Kasumi-1 (cell line): Measurements from ENCODE around the gene MAN1A1.
"Not testable (repeated sequence)": the region's sequence is repeated elsewhere in the genome, so short reads cannot be mapped to it uniquely, and the experiment has no call there.

ENCODE experiments used
- DNase-seq, 2 experiments: peaks; one replicate each; lab custom pipeline; 2025; lab: John Stamatoyannopoulos, UW

Gene MAN1A1

DNA sequence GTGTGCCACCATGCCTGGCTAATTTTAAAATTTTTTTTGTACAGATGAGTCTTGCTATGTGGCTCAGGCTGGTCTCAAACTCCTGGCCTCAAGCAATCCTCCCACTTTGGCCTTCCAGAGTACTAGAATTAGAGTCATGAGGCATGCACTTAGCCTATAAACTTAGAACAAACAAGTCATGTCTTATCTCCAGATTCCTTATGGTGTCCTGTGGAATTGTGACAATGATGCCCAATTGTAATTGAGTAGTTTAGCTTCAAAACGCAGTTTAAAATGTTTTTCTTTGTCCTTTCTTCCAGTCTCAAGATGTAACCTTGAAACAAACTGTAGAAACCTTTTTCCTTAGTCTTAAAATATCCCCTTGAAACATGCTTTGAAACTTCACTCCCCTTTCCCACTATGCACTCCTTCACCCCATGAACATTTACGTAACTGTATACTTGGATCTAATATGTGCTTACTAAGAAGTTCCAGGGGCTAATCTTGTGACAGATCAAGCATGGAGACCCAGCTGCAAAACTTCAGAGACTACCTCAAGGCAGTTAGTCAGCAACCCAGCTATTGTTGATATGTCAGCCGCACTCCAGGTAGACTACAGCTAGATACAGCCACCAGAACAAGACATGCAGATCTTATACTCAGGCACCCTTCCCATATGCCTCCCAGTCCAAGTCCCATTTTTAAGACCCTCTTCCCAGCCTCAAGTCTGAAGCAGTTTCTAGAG is 46.2 kb downstream of the MAN1A1 start:
- DNase-seq = no peak

DNA sequence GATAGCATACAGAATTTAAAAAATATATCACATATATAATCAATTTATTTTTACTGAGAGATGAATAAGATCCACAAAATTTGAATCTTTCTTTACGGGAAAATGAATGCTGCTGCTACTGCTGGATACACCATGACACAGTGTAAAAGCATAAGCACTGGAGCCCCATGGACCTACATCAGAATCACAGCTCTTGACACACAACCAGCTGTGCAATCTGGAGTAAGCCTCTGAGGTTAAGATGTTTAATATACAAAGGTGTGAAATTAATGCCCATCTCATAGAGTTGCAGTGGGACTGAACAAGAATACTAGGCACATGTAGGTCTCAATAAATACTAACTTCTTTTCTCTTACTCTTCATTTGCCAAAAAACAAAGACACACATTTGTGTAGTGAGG is 48.1 kb downstream of the MAN1A1 start:
- no peak for DNase-seq

DNA sequence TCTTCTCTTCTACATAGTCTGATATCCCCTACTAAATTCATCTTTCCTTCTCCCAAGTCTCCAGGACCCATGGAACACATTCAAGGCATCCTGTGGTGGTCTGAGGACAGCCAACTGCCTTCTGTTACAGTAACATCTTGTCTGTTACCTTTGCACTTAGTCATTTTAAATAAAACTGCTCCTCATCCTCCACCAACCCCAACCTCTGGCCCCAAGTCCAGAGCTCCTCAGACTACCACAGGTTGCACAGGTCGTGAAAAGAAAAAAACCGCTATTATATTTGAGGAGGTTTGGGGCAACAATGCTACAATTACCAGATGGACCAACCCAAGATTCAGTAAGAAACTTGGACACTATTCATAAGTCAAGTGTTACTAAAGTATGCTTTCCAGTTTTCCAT is 49.9 kb downstream of the MAN1A1 start:
- DNase-seq = no peak

DNA sequence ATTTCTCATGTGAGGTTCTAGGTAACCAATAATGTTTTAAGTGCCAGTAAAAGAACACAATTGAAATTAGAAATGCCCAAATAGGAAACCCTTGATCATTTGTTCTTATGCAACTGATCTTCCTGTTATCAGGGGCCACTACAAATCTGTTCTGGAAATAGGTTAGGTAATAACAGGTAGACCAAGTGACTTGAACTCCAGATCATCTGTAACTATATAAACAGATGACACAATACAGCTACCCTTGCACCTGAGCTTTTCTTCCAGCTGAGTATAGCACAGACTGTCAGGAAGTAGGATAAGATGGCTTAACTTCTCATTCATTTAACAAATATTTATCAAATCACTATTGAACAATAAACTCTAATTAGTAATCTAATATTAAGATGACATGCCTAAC is 52.5 kb downstream of the MAN1A1 start:
- DNase-seq = no peak

DNA sequence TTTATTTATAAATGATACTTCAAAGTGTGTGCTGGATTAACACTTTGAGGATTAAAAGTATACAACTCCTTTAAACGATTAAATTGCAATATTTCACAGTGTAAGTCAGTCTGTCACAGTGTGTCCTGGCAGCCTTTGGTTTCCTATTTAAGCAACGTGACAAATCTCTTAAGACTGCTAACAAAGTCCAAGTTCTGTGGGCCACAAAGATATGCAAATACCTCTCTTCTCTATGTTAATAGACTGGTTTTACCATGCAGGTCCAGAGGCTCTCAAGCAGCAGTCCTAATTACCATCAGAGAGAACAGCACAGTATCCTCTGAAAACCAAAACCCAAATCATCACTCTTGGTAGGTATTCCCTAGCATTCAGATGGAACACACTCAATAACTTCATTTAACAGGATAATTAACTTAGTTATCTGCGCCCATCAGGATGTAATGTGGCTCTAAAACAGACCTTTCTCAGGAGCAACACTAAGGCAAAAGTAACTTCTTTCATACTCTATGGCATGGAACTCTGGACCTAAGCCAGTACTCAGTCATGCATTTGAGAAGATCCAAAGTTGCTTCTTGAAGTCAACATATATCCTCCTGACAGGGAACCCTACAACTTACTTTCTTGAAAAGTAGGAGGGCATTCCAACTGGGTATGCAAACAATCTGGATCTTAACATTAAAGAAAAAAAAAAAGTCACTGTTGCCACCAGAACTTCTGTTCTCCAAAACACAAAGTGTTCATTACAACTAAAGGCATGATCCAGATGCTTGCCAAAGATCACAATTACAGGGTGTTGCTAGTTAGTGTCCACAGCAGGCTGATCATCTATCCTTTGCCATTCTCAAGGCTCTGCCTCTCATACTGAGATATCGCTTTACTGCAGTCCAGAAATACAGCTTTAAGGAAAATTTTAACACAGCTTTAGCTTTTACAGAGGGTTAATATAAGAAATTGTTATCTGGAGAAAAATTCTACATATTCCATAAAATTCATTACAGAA is 53.2 kb downstream of the MAN1A1 start:
- no peak for DNase-seq

DNA sequence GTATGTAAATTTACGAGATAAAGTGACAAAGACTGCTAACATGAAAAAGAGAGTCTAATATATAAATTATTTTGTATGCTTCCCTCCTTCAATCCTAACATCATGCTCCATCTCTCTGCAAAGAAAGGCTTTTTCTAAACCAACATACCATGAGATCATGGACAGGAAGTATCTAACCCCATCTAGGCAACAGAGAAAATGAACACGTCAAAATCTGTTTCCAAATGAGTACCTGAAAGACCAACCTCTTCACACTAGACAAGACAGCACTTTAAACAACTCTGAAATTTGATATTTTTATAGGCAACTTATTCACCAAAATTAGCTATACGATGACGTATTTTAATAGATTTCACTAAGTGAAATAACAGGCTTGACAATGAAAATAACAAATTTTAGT is 54.6 kb downstream of the MAN1A1 start:
- DNase-seq = no peak

DNA sequence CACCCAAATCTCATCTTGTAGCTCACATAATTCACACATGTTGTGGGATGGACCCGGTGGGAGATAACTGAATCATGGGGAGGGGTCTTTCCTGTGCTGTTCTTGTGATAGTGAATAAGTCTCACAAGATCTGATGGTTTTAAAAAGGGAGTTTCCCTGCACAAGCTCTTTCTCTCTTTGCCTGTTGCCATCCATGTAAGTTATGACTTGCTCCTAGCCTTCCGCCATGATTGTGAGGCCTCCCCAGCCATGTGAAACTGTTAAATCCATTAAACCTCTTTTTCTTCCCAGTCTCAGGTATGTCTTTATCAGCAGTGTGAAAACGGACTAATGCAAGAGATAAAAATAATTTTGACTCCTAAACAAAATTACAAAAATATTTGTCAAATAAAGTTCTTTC is 58.5 kb downstream of the MAN1A1 start:
- DNase-seq = not testable (repeated sequence)

DNA sequence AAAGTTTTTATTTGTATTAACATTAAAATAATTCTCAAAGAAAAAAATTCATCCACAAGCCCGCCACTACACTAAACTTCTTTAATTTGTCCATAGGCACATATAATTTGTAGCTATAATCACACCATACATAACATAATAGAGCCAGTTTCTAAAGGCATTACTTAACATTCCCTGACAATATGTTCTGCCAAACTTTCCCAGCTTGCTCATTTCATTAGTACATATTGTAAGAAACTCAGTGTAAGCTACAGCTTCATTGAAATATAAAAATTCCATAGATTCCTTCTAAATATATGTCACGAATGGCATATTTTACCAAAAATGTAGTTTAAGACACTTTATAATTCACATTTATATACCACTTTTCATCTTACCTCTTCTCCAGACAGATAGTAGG is 59.3 kb downstream of the MAN1A1 start:
- no peak for DNase-seq

DNA sequence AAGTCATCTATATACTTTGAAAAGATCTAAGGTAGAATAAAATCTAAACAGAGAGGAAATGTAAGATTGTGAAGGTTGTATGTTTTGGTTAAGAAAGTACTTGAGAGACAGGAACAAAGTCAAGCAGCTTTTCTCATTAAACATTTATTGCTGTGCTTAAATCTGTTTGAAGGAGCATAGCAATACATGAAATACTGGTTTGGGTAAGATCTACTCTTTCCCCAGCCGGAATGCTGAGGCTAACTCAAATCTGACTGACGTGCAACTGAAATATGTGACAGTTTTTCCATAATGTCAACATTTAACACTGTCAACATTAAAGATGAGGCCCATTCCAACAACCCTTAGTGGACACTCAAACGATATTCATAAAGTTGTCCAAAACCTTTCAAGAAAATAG is 59.9 kb downstream of the MAN1A1 start:
- no peak for DNase-seq

DNA sequence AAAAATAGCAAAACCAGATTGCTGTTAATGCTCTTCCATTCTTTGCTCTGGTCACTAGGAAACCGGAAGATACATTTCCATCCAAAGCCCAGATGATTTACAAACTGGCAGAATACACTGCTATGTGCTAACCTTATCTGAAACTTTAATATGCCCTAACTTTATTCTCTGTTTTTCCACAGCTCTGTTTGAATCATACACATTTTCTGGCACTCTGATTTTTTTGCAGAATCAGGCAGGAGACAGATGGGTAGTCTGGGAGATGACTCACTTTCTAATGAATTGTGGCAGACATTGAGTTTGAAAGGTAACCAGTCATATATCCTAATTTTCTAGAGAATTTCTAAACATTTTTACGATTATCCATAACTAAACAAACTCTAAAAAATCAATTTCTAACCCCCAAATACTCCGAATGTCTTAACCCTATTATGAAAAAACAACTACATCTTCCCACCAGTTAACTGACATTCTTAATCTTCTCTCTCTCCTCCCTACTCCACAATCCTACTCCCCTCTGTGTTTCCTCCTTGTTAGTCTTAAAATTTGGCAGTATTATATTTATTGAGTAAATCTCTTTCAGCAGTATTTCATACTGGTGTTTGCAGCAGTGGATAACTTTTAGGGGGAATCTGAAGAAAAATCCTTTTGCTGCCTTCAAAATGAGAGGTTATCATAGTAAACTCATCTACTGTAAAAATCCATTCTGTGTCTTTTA is 63.5 kb downstream of the MAN1A1 start:
- no peak for DNase-seq

DNA sequence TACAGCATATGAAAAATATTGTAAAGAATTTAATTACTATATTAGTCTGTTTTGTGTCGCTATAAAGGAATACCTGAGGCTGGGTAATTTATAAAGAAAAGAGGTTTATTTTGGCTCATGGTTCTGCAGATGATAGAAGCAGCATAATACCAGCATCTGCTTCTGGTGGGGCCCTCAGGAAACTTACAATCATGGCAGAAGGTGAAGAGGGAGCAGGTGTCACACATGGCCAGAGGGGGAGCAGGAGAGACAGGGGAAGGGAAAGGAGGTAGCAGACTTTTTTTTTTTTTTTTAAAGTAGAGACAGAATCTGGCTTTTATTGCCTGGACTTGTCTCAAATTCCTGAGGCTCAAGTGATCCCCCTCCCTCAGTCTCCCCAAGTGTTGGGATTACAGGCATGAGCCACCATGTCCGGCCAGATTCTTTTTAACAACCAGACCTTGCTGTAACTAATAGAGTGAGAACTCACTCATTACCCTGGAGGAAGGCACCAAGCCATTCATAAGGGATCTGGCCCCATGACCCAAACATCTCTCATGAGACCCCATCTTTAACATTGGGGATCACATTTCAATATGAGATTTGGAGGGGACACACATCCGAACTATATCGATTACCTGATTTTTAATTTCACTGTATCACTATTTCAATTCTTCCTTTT is 64.6 kb downstream of the MAN1A1 start:
- peak; percentile 4 to 7 for DNase-seq

DNA sequence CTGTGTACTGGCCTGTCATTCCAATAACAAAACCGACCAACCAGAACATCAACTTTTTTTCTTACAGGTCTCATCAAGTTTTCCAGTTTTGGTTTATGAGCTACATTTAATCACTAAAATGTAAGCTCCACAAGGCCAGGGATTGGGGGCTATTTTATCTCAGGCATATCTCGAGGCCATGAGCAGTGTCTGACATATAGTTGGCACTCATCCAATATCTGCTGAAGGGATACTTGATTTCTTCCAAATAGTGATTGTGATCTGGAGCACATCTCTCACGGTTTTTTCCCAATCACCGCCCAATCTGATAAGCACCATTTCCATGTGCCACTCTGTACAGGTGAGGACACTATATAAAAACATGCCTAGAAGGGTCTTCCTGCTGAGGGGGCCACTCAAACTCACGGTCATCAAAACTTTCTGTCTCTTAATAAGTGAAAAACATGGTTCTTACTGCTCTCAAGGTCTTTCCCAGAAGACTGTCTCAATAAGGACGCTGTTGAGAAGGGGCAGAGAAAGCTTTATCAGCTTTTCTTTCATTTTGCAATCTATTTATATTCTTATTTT is 65.5 kb downstream of the MAN1A1 start:
- no peak for DNase-seq

DNA sequence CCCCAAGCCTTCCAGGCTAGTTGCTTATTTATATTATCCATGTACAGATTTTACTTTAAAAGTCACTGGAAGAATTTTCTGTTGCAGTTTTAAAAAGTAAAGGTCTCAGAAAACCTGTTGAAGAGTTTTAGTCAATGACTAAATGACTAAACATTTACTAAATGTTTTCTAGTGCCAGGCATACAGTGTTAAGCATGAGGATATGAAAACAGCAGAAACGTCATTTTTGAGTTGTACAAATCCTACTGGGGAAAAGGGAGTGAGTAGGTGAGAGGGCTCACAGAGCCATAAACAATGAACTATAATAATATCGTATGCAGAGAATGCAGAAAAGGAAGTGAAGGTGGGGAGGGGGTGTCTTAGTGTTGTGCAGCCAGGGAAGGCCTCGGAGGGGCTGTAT is 66.3 kb downstream of the MAN1A1 start:
- no peak for DNase-seq

DNA sequence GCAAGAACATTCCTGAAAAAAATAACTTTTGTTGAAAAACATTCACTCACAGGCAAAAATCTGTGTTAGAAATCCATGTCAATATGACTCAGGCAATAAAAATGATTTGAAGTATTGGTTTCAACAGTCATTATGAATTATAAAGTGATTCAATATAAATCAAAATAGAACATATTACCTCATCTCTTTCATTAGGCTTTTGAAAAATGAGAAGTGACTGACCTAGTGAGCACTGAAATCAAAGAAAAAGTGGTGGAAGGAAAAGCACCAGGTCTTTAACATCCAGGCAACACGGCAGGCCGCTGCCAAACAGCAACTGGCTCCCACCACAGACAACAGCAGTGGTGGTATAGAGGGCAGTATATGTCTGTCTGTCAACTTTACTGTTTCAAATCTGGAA is 68.9 kb downstream of the MAN1A1 start:
- no peak for DNase-seq

DNA sequence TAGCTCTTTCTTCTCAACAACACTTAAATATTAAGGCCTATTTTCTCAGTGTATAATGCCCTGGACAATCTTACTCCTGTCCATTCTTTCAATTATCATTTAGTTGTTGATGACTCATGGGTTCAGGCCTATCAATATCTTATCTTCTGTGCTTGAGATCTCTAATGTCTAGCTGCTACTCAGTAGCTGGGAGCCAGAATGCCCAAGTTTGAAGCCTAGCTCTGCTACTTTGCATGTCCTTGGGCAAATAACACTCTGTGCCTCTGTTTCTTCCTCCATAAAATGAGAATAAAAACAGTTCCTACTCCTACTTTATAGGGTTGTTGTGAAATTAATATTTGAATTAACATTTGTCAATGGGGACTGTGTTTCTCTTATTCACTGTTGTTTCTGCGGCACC is 69.5 kb downstream of the MAN1A1 start:
- no peak for DNase-seq

DNA sequence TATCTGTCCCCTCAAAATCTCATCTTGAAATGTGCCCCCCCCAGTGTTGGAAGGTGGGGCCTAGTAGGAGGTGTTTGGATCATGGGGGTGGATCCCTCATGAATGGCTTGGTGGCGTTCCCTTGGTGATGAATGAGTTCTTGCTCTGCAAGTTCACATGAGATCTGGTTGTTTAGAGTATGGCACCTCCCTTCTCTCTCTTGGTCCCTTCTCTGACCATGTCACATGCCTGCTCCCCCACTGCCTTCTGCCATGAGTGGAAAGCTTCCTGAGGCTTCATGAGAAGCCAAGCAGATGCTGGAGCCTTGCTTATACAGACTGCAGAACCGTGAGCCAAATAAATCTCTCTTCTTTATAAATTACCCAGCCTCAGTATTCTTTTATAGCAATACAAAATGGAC is 70.9 kb downstream of the MAN1A1 start:
- no peak for DNase-seq

DNA sequence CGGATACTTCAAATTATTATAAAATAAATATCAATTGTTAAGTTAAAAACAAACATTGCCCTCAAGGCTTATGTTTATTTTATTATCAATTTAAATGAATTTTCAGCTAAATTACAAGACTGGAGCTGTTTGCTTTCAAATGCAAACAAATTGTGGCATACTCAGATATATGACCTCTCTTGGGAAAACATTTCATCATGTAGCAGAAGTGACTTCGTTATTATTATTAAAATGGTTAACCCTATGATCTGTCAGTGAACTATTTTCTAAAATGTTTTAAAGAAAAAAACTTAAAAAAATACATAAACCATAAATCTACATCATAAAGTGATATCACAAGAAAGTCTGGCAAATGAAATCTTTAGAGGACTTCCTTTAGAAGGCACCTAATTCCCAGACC is 72.5 kb downstream of the MAN1A1 start:
- DNase-seq = no peak

DNA sequence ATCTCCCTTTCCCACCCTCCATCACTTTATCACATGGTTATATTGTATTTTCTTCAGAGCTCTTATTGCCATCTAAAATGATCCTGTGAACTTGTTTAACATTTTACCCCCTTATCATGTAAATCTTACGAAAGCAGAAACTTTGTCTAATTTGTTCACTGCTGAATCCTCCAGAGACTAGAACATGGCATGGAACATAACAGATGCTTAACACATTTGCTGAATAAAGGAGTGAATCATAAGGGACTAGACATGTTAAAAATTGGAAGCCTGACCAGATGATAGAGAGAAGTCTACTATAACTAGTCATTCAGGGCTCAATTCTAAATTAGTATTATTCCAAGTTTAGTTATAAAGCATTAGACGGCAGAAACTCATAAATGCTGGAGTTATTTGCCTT is 73.3 kb downstream of the MAN1A1 start:
- no peak for DNase-seq

DNA sequence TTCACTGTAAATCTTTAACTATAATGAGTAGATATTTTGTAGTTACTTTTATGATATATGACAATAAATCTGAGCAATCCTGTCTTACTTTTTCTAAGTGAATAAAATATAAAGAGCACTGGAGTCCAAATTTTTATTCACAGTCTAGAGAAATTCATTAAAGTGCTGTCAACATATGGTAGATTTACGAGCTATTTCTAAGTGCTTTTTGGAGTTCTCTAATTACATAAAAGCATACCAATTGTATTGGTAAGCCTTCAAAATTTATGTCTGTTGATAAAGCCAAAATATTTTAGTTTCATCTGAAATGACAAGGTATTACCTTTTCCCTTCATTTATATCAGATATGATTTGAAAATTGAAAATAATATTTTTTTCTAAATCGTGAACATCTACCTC is 75.4 kb downstream of the MAN1A1 start:
- DNase-seq = no peak

DNA sequence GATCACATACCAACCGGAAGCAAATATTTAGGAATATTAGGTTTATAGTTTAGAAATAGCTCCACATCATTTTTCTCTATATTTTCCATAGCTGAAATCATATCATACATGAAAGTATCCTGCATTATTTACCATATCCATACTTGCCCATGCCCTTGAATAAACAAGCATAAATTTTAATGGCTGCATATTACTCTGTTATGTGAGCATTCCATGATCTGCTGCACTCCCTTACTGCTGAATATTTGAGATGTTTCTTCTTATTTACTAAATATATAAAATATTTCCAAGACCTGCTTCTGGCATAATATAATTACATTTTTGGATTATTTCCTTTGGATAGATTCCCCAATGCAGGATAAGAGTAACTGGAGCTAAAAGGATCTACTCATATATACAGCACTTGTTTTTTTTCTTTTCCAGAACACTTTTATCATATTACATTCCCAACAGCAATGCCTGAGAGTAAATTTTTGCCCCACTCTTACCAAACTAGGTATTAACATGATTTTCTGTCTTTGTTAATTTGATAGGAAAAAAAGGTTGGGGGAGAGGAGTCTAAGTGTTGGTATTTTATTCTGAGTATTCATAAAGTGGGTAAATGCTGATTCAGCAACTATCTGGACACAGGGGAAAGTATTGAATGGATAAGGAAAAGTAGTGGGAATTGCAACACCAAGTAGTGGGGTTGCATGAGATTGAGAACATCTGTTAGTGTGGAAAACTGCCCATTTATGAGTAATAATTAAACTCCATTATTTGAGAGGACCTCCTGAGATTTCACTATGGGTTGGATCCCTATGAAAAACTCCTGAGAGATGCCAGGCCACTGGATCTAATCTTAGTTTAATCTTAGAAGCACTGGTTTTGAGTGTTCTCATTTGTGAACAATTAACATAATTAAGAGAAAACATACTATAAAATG is 76.0 kb downstream of the MAN1A1 start:
- no peak for DNase-seq

DNA sequence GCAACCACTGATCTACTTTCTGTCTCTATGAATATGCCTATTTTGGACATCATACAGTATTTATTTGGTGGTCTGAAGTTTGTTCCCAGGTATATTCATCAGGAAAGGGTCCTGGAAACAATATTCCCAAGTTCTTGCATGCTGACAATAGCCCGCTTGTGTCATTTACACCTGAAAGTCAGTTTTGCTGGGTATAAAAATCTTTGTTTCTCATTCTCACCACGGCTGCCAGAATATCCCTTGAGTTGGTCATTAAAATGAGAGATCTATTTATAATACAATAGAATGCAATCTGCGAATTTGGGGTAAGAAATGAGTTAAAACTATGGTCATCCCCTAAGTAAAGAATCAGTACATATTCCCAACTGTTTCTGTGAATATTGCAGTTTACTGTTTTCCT is 79.0 kb downstream of the MAN1A1 start:
- no peak for DNase-seq
